ENCODE data around the gene IRAG1. TPM values are rescaled to one million over a fixed set of nuclear protein-coding genes. Genes with fewer than 3 reads are reported as not detected.

IRAG1 gene
- total RNA-seq, 1 donor from 2014 or later: not detected

GRCh38 chr11:10660323-10660722 is 33.2 kb downstream of the IRAG1 start:
- DNase-seq (no peak), ATAC-seq (ENCODE audit: low read depth) (no peak)
- Mint-ChIP-seq H3K36me3 (ENCODE audit: low read depth) (no peaks in the 10 kb centered on the region), H3K4me1 (peaks cover 49% of the 10 kb centered on the region), H3K27me3 (no peaks in the 10 kb centered on the region), H3K4me3 (no peak overlapping the region), H3K9me3 (no peaks in the 10 kb centered on the region), H3K27ac (no peak overlapping the region)
- TF ChIP-seq CTCF (IDR thresholded peaks at IDR 0.05): no peak
- intact Hi-C loops (cut with micrococcal nuclease): no loop called here
- ChIA-PET CTCF (interaction anchor here (1.3 kb wide), 1 partner anchor 247 kb away, joined by 3 read pairs; no protein-coding TSS in a partner anchor), POLR2A (no interaction called here)

GRCh38 chr11:10659339-10660216 is 34.0 kb downstream of the IRAG1 start:
- no peaks in the 10 kb centered on the region for H3K36me3 Mint-ChIP-seq (ENCODE audit: low read depth)
- no peak for ATAC-seq (ENCODE audit: low read depth)
- TF ChIP-seq CTCF (IDR thresholded peaks at IDR 0.05): no peak
- POLR2A ChIA-PET: no interaction called here
- CTCF ChIA-PET: interaction anchor here (1.3 kb wide), 1 partner anchor 246 kb away, joined by 3 read pairs; no protein-coding TSS in a partner anchor
- no peak overlapping the region for H3K4me3 Mint-ChIP-seq
- intact Hi-C loops (cut with micrococcal nuclease): loop anchor here (5.0 kb wide), 1 partner anchor 52 kb away; no protein-coding TSS in a partner anchor
- H3K27me3 Mint-ChIP-seq: no peaks in the 10 kb centered on the region
- peak overlapping the region; percentile 22 for H3K27ac Mint-ChIP-seq
- peaks cover 57% of the 10 kb centered on the region for H3K4me1 Mint-ChIP-seq
- DNase-seq: no peak
- H3K9me3 Mint-ChIP-seq: no peaks in the 10 kb centered on the region

- Mint-ChIP-seq H3K27me3 (no peaks in the 10 kb centered on the region), H3K4me3 (no peak overlapping the region), H3K36me3 (ENCODE audit: low read depth) (no peaks in the 10 kb centered on the region), H3K4me1 (peaks cover 60% of the 10 kb centered on the region), H3K27ac (peak overlapping the region; percentile 74), H3K9me3 (no peaks in the 10 kb centered on the region)
- DNase-seq (no peak), ATAC-seq (ENCODE audit: low read depth) (no peak)
- ChIA-PET POLR2A (no interaction called here), CTCF (interaction anchor here (1.1 kb wide), 1 partner anchor 245 kb away, joined by 3 read pairs; no protein-coding TSS in a partner anchor)
- intact Hi-C loops (cut with micrococcal nuclease): loop anchor here (5.0 kb wide), 1 partner anchor 51 kb away; no protein-coding TSS in a partner anchor
- no peak for TF ChIP-seq CTCF (IDR thresholded peaks at IDR 0.05)
These were observed 34.8 kb downstream of the IRAG1 start for GRCh38 chr11:10658621-10659338.

- intact Hi-C loops (cut with micrococcal nuclease): loop anchor here (5.0 kb wide), 1 partner anchor 50 kb away; no protein-coding TSS in a partner anchor
- peak overlapping the region; percentile 74 for H3K27ac Mint-ChIP-seq
- H3K4me1 Mint-ChIP-seq: peaks cover 69% of the 10 kb centered on the region
- TF ChIP-seq CTCF (IDR thresholded peaks at IDR 0.05): no peak
- H3K4me3 Mint-ChIP-seq: peak overlapping the region; percentile 64
- no peaks in the 10 kb centered on the region for H3K36me3 Mint-ChIP-seq (ENCODE audit: low read depth)
- H3K27me3 Mint-ChIP-seq: no peaks in the 10 kb centered on the region
- DNase-seq (no peak), ATAC-seq (ENCODE audit: low read depth) (peak; percentile 75)
- H3K9me3 Mint-ChIP-seq: no peaks in the 10 kb centered on the region
- ChIA-PET POLR2A (interaction anchor here (0.6 to 1.6 kb wide), 10 partner anchors 10 to 202 kb away, joined by 3 to 13 read pairs (median 4); partner anchors contain the start of genes AMPD3, CTR9 and RNF141), CTCF (interaction anchor here (0.8 to 5.1 kb wide), 5 partner anchors 34 to 251 kb away, joined by 3 to 22 read pairs (median 3); no protein-coding TSS in a partner anchor)
These were observed 36.0 kb downstream of the IRAG1 start for GRCh38 chr11:10657308-10658271.

Data from activated B cell treated with CpG ODN at 0.5 μM for 24 hours (primary cell).